DMS53 treated with DMSO at 0.1 percent for 48 hours (cell line): Measurements from ENCODE around the gene PAFAH1B1.
"Not testable (repeated sequence)": the region's sequence is repeated elsewhere in the genome, so short reads cannot be mapped to it uniquely, and the experiment has no call there.

ENCODE experiments used
- DNase-seq: peaks from one replicate; lab custom pipeline; 2025; ENCODE audit not compliant: unreplicated experiment; lab: John Stamatoyannopoulos, UW

Gene PAFAH1B1

GRCh38 chr17:2592971-2593820, at the start of gene PAFAH1B1:
PAFAH1B1 (plus strand) TSS chr17:2593654; CDS start chr17:2638289, 44,635 bp downstream.
- peak; percentile 72 for DNase-seq

- no peak for DNase-seq
Observed at GRCh38 chr17:2545393-2545792, 48.1 kb upstream of the PAFAH1B1 start.

- no peak for DNase-seq
Observed at GRCh38 chr17:2547176-2547575, 46.3 kb upstream of the PAFAH1B1 start.

GRCh38 chr17:2548026-2548425, 45.4 kb upstream of the PAFAH1B1 start:
- not testable (repeated sequence) for DNase-seq

- no peak for DNase-seq
Observed at GRCh38 chr17:2549392-2550211, 43.9 kb upstream of the PAFAH1B1 start.

GRCh38 chr17:2551493-2551892, 42.0 kb upstream of the PAFAH1B1 start:
- DNase-seq, result no peak

GRCh38 chr17:2551928-2552327, 41.5 kb upstream of the PAFAH1B1 start:
- no peak for DNase-seq

- DNase-seq, result no peak
Observed at GRCh38 chr17:2560658-2561057, 32.8 kb upstream of the PAFAH1B1 start.

- no peak for DNase-seq
Observed at GRCh38 chr17:2562162-2562858, 31.1 kb upstream of the PAFAH1B1 start.

GRCh38 chr17:2563061-2563460, 30.4 kb upstream of the PAFAH1B1 start:
- DNase-seq, result no peak

GRCh38 chr17:2563543-2563942, 29.9 kb upstream of the PAFAH1B1 start:
- no peak for DNase-seq

GRCh38 chr17:2564877-2565276, 28.6 kb upstream of the PAFAH1B1 start:
- no peak for DNase-seq

- no peak for DNase-seq
Observed at GRCh38 chr17:2566056-2566455, 27.4 kb upstream of the PAFAH1B1 start.

GRCh38 chr17:2571523-2572303, 21.7 kb upstream of the PAFAH1B1 start:
- no peak for DNase-seq

- DNase-seq, result not testable (repeated sequence)
Observed at GRCh38 chr17:2572304-2572609, 21.2 kb upstream of the PAFAH1B1 start.

GRCh38 chr17:2580151-2580550, 13.3 kb upstream of the PAFAH1B1 start:
- DNase-seq, result no peak

GRCh38 chr17:2580661-2581060, 12.8 kb upstream of the PAFAH1B1 start:
- DNase-seq, result no peak

GRCh38 chr17:2582493-2582892, 11.0 kb upstream of the PAFAH1B1 start:
- no peak for DNase-seq

- no peak for DNase-seq
Observed at GRCh38 chr17:2591040-2591640, 2.3 kb upstream of the PAFAH1B1 start.
